SH-SY5Y (cell line): ENCODE measurements around the gene SEC63.

Experiments used
- GATA2 ChIP-seq: IDR thresholded peaks from 2 replicates; pipeline ENCODE4 v1.6.1; 2011; ENCODE audit warnings: mild to moderate bottlenecking, low read depth, low read length
- GATA3 ChIP-seq: IDR thresholded peaks from 2 replicates; pipeline ENCODE4 v1.6.1; 2011; ENCODE audit warnings: low read depth, mild to moderate bottlenecking, low read length, moderate library complexity

The SEC63 gene

GRCh38 chr6:107871016-107871415, 87.0 kb downstream of the SEC63 start:
- no peak for TF ChIP-seq GATA3
- TF ChIP-seq GATA2: no peak

GRCh38 chr6:107870381-107870780, 87.6 kb downstream of the SEC63 start:
- TF ChIP-seq GATA2 (no peak), GATA3 (no peak)

GRCh38 chr6:107869871-107870270, 88.1 kb downstream of the SEC63 start:
- TF ChIP-seq GATA2: no peak
- TF ChIP-seq GATA3: no peak

GRCh38 chr6:107868867-107869611, 89.0 kb downstream of the SEC63 start:
- TF ChIP-seq GATA3 (no peak), GATA2 (no peak)

- TF ChIP-seq GATA3 (no peak), GATA2 (no peak)
These were observed 90.7 kb downstream of the SEC63 start for GRCh38 chr6:107867302-107867615.

GRCh38 chr6:107866606-107867301, 91.3 kb downstream of the SEC63 start:
- no peak for TF ChIP-seq GATA2
- no peak for TF ChIP-seq GATA3

- TF ChIP-seq GATA2: no peak
- TF ChIP-seq GATA3: no peak
These were observed 93.5 kb downstream of the SEC63 start for GRCh38 chr6:107864226-107865127.

- TF ChIP-seq GATA3 (no peak), GATA2 (no peak)
These were observed 95.6 kb downstream of the SEC63 start for GRCh38 chr6:107862383-107862782.

- no peak for TF ChIP-seq GATA3
- no peak for TF ChIP-seq GATA2
These were observed 104.8 kb downstream of the SEC63 start for GRCh38 chr6:107853230-107853629.

- TF ChIP-seq GATA2 (no peak), GATA3 (no peak)
These were observed 108.7 kb downstream of the SEC63 start for GRCh38 chr6:107849325-107849724.

GRCh38 chr6:107847844-107848802, 109.9 kb downstream of the SEC63 start:
- TF ChIP-seq GATA2: no peak
- TF ChIP-seq GATA3: no peak

- no peak for TF ChIP-seq GATA3
- no peak for TF ChIP-seq GATA2
These were observed 111.7 kb downstream of the SEC63 start for GRCh38 chr6:107846262-107846795.

- TF ChIP-seq GATA3: no peak
- no peak for TF ChIP-seq GATA2
These were observed 112.2 kb downstream of the SEC63 start for GRCh38 chr6:107845777-107846176.

GRCh38 chr6:107843400-107843799, 114.6 kb downstream of the SEC63 start:
- TF ChIP-seq GATA3: no peak
- no peak for TF ChIP-seq GATA2
